D721Med (cell line): ENCODE measurements around the gene VIPR2.

ENCODE experiments used
- DNase-seq: peaks from one replicate; pipeline ENCODE4 v3.0.0; 2011; ENCODE audit warnings: low spot score; ENCODE audit not compliant: insufficient read length
- FAIRE-seq: peaks from 2 replicates; lab custom pipeline; 2011; peaks lifted over from hg19 to GRCh38; lab: Jason Lieb, UNC
- CTCF ChIP-seq: IDR thresholded peaks from 2 replicates; pipeline ENCODE4 v1.5.1; 2012; ENCODE audit warnings: mild to moderate bottlenecking, control low read depth; ENCODE audit not compliant: insufficient read depth; ENCODE audit errors: missing control alignments

The VIPR2 gene

GRCh38 chr7:159149488-159149887, 4.8 kb upstream of the VIPR2 start:
- TF ChIP-seq CTCF: no peak
- DNase-seq (no peak), FAIRE-seq (no peak)

GRCh38 chr7:159148430-159149395, 4.0 kb upstream of the VIPR2 start:
- TF ChIP-seq CTCF: no peak
- FAIRE-seq: no peak
- DNase-seq: no peak

- no peak for FAIRE-seq
- no peak for DNase-seq
- TF ChIP-seq CTCF: no peak
These were observed 3.0 kb upstream of the VIPR2 start for GRCh38 chr7:159147687-159148086.

- no peak for TF ChIP-seq CTCF
- no peak for FAIRE-seq
- DNase-seq: no peak
These were observed 2.6 kb upstream of the VIPR2 start for GRCh38 chr7:159147246-159147645.

- TF ChIP-seq CTCF: no peak
- DNase-seq: no peak
- FAIRE-seq: peak; percentile 41
These were observed 1.6 kb upstream of the VIPR2 start for GRCh38 chr7:159146084-159146858.

- TF ChIP-seq CTCF: no peak
- FAIRE-seq (no peak), DNase-seq (no peak)
These were observed 806 bp upstream of the VIPR2 start for GRCh38 chr7:159145490-159145855.
